Epithelial cell of alveolus of lung (primary cell): Measurements from ENCODE around the gene SLC25A29. TPM values are rescaled to one million over a fixed set of nuclear protein-coding genes. Genes with fewer than 3 reads are reported as not detected.

Source experiments
- total RNA-seq: library from RNA; depleted of rRNA; stranded (reverse); fragments of >200 nt; gene quantifications from 2 replicates; pipeline ENCODE4 v1.2.1, GENCODE V29; 2015

Gene SLC25A29, protein sequence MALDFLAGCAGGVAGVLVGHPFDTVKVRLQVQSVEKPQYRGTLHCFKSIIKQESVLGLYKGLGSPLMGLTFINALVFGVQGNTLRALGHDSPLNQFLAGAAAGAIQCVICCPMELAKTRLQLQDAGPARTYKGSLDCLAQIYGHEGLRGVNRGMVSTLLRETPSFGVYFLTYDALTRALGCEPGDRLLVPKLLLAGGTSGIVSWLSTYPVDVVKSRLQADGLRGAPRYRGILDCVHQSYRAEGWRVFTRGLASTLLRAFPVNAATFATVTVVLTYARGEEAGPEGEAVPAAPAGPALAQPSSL
- total RNA-seq = 16.5 and 51.0 TPM in 2 replicates

GRCh38 chr14:100306101-100306997, at the start of gene SLC25A29:
TSS of gene SLC25A29 (minus strand) at chr14:100306444. CDS start at chr14:100306232, 212 bp downstream.

GRCh38 chr14:100323121-100323941, 17.1 kb upstream of the SLC25A29 start, which contains the start of gene SLC25A47:
TSS of gene SLC25A47 (plus strand) at chr14:100323339. CDS start at chr14:100323415, 76 bp downstream.

Other genes starting within 250 kb of the SLC25A29 start
- 15.1 and 40.6 TPM in 2 replicates for gene EVL, start 241.0 kb downstream of the SLC25A29 start, total RNA-seq
- gene DEGS2, start 146.8 kb downstream of the SLC25A29 start, total RNA-seq = 0.56 TPM in 1 of 2 replicates, not detected in the other
- gene YY1, start 67.3 kb downstream of the SLC25A29 start, total RNA-seq = 36.1 and 46.5 TPM in 2 replicates
- gene SLC25A47, start 16.9 kb upstream of the SLC25A29 start, total RNA-seq = 0.48 TPM in 1 of 2 replicates, not detected in the other
- 23.8 and 25.5 TPM in 2 replicates for gene WDR25, start 70.0 kb upstream of the SLC25A29 start, total RNA-seq